ENCODE data around the gene UPF2. TPM values are rescaled to one million over a fixed set of nuclear protein-coding genes. Genes with fewer than 3 reads are reported as not detected.

The UPF2 gene
- total RNA-seq, 1 donor: 20.6 TPM

GRCh38 chr10:12055732-12056131 lies 13.1 kb upstream of the UPF2 start:
- Histone ChIP-seq H3K27me3 (ENCODE audit: insufficient read depth, low read length) (no peaks in the 10 kb centered on the region), H3K9me3 (ENCODE audit: low read depth, low read length) (no peaks in the 10 kb centered on the region), H3K4me1 (ENCODE audit: insufficient read depth, low read length) (peaks cover 28% of the 10 kb centered on the region), H3K4me3 (ENCODE audit: low read length) (no peak overlapping the region)

GRCh38 chr10:12051241-12051640 lies 8.6 kb upstream of the UPF2 start:
- peaks cover 29% of the 10 kb centered on the region for H3K4me1 ChIP-seq (ENCODE audit: insufficient read depth, low read length)
- no peaks in the 10 kb centered on the region for H3K27me3 ChIP-seq (ENCODE audit: insufficient read depth, low read length)
- H3K4me3 ChIP-seq (ENCODE audit: low read length): no peak overlapping the region
- H3K9me3 ChIP-seq (ENCODE audit: low read depth, low read length): no peaks in the 10 kb centered on the region

GRCh38 chr10:12050528-12050927 lies 7.9 kb upstream of the UPF2 start:
- no peak overlapping the region for H3K4me3 ChIP-seq (ENCODE audit: low read length)
- no peaks in the 10 kb centered on the region for H3K9me3 ChIP-seq (ENCODE audit: low read depth, low read length)
- no peaks in the 10 kb centered on the region for H3K27me3 ChIP-seq (ENCODE audit: insufficient read depth, low read length)
- peaks cover 29% of the 10 kb centered on the region for H3K4me1 ChIP-seq (ENCODE audit: insufficient read depth, low read length)

GRCh38 chr10:12048547-12048946 lies 5.9 kb upstream of the UPF2 start:
- H3K4me3 ChIP-seq (ENCODE audit: low read length): no peak overlapping the region
- H3K4me1 ChIP-seq (ENCODE audit: insufficient read depth, low read length): peaks cover 25% of the 10 kb centered on the region
- no peaks in the 10 kb centered on the region for H3K9me3 ChIP-seq (ENCODE audit: low read depth, low read length)
- no peaks in the 10 kb centered on the region for H3K27me3 ChIP-seq (ENCODE audit: insufficient read depth, low read length)

GRCh38 chr10:12045596-12045995 lies 3.0 kb upstream of the UPF2 start:
- H3K27me3 ChIP-seq (ENCODE audit: insufficient read depth, low read length): no peaks in the 10 kb centered on the region
- no peak overlapping the region for H3K4me3 ChIP-seq (ENCODE audit: low read length)
- H3K4me1 ChIP-seq (ENCODE audit: insufficient read depth, low read length): peaks cover 17% of the 10 kb centered on the region
- no peaks in the 10 kb centered on the region for H3K9me3 ChIP-seq (ENCODE audit: low read depth, low read length)

- Histone ChIP-seq H3K9me3 (ENCODE audit: low read depth, low read length) (no peaks in the 10 kb centered on the region), H3K27me3 (ENCODE audit: insufficient read depth, low read length) (no peaks in the 10 kb centered on the region), H3K4me3 (ENCODE audit: low read length) (peak overlapping the region; percentile 97), H3K4me1 (ENCODE audit: insufficient read depth, low read length) (peaks cover 21% of the 10 kb centered on the region)
Observed at GRCh38 chr10:12042409-12042796, 206 bp downstream of the UPF2 start.

GRCh38 chr10:12041766-12042408 lies 722 bp downstream of the UPF2 start:
- Histone ChIP-seq H3K4me3 (ENCODE audit: low read length) (peak overlapping the region; percentile 97), H3K9me3 (ENCODE audit: low read depth, low read length) (no peaks in the 10 kb centered on the region), H3K27me3 (ENCODE audit: insufficient read depth, low read length) (no peaks in the 10 kb centered on the region), H3K4me1 (ENCODE audit: insufficient read depth, low read length) (peaks cover 21% of the 10 kb centered on the region)

- Histone ChIP-seq H3K9me3 (ENCODE audit: low read depth, low read length) (no peaks in the 10 kb centered on the region), H3K4me3 (ENCODE audit: low read length) (no peak overlapping the region), H3K27me3 (ENCODE audit: insufficient read depth, low read length) (no peaks in the 10 kb centered on the region), H3K4me1 (ENCODE audit: insufficient read depth, low read length) (peaks cover 5% of the 10 kb centered on the region)
Observed at GRCh38 chr10:12036073-12036655, 6.4 kb downstream of the UPF2 start.

GRCh38 chr10:12031404-12031803 lies 11.2 kb downstream of the UPF2 start:
- no peak overlapping the region for H3K4me3 ChIP-seq (ENCODE audit: low read length)
- H3K27me3 ChIP-seq (ENCODE audit: insufficient read depth, low read length): no peaks in the 10 kb centered on the region
- no peaks in the 10 kb centered on the region for H3K9me3 ChIP-seq (ENCODE audit: low read depth, low read length)
- H3K4me1 ChIP-seq (ENCODE audit: insufficient read depth, low read length): no peaks in the 10 kb centered on the region

GRCh38 chr10:12027539-12027938 lies 15.1 kb downstream of the UPF2 start:
- H3K4me3 ChIP-seq (ENCODE audit: low read length): no peak overlapping the region
- H3K4me1 ChIP-seq (ENCODE audit: insufficient read depth, low read length): no peaks in the 10 kb centered on the region
- H3K9me3 ChIP-seq (ENCODE audit: low read depth, low read length): no peaks in the 10 kb centered on the region
- no peaks in the 10 kb centered on the region for H3K27me3 ChIP-seq (ENCODE audit: insufficient read depth, low read length)

- Histone ChIP-seq H3K4me1 (ENCODE audit: insufficient read depth, low read length) (peaks cover 11% of the 10 kb centered on the region), H3K4me3 (ENCODE audit: low read length) (no peak overlapping the region), H3K9me3 (ENCODE audit: low read depth, low read length) (no peaks in the 10 kb centered on the region), H3K27me3 (ENCODE audit: insufficient read depth, low read length) (no peaks in the 10 kb centered on the region)
Observed at GRCh38 chr10:12025591-12025990, 17.0 kb downstream of the UPF2 start.

GRCh38 chr10:12022580-12023257 lies 19.9 kb downstream of the UPF2 start:
- no peak overlapping the region for H3K4me3 ChIP-seq (ENCODE audit: low read length)
- no peaks in the 10 kb centered on the region for H3K9me3 ChIP-seq (ENCODE audit: low read depth, low read length)
- no peaks in the 10 kb centered on the region for H3K27me3 ChIP-seq (ENCODE audit: insufficient read depth, low read length)
- H3K4me1 ChIP-seq (ENCODE audit: insufficient read depth, low read length): peaks cover 21% of the 10 kb centered on the region

- Histone ChIP-seq H3K4me1 (ENCODE audit: insufficient read depth, low read length) (peaks cover 21% of the 10 kb centered on the region), H3K4me3 (ENCODE audit: low read length) (no peak overlapping the region), H3K9me3 (ENCODE audit: low read depth, low read length) (no peaks in the 10 kb centered on the region), H3K27me3 (ENCODE audit: insufficient read depth, low read length) (no peaks in the 10 kb centered on the region)
Observed at GRCh38 chr10:12020574-12020973, 22.0 kb downstream of the UPF2 start.

- Histone ChIP-seq H3K9me3 (ENCODE audit: low read depth, low read length) (no peaks in the 10 kb centered on the region), H3K4me3 (ENCODE audit: low read length) (no peak overlapping the region), H3K4me1 (ENCODE audit: insufficient read depth, low read length) (peaks cover 21% of the 10 kb centered on the region), H3K27me3 (ENCODE audit: insufficient read depth, low read length) (no peaks in the 10 kb centered on the region)
Observed at GRCh38 chr10:12019283-12019971, 23.2 kb downstream of the UPF2 start.

Measured in mononuclear cell (primary cell).